ENCODE results near the gene DLG2.

The DLG2 gene

GRCh38 chr11:83697518-83697917 lies 1929.6 kb downstream of the DLG2 start:
- H3K27me3 ChIP-seq (replicated peaks in 2 of 5; ENCODE audit: control insufficient read depth in 4 of 5, insufficient read depth in 5 of 5, low read length in 4 of 5): no peaks in the 10 kb centered on the region
- 100% methylated on average over 1 of the region's 2 CpGs for WGBS (ENCODE audit: insufficient coverage)
- no peak overlapping the region for H3K27ac ChIP-seq (ENCODE audit: insufficient read depth in 1 of 2, low read depth in 1 of 2, low read length in 2 of 2, poor library complexity in 1 of 2, severe bottlenecking in 2 of 2)
- no peaks in the 10 kb centered on the region for H3K9me3 ChIP-seq (ENCODE audit: control extremely low read depth in 1 of 5, control insufficient read depth in 4 of 5, insufficient read depth in 2 of 5, low read depth in 1 of 5, low read length in 4 of 5)
- H3K4me3 ChIP-seq (ENCODE audit: control insufficient read depth in 1 of 7, extremely low read depth in 1 of 7, insufficient read depth in 4 of 7, low read depth in 2 of 7, low read length in 6 of 7): no peak overlapping the region
- CTCF ChIA-PET: interaction anchor here (1.1 kb wide), 1 partner anchor 26 kb away, joined by 3 read pairs; no protein-coding TSS in a partner anchor
- no peak for DNase-seq
- H3K4me1 ChIP-seq (ENCODE audit: control extremely low read depth in 1 of 4, control insufficient read depth in 4 of 4, insufficient read depth in 4 of 4, low read length in 3 of 4): peaks cover 0 to 2% (median 0%) of the 10 kb centered on the region in 4 experiments
- POLR2A ChIA-PET: no interaction called here
- H3K36me3 ChIP-seq (ENCODE audit: control insufficient read depth in 4 of 4, insufficient read depth in 4 of 4, low read length in 3 of 4): no peaks in the 10 kb centered on the region

DNA sequence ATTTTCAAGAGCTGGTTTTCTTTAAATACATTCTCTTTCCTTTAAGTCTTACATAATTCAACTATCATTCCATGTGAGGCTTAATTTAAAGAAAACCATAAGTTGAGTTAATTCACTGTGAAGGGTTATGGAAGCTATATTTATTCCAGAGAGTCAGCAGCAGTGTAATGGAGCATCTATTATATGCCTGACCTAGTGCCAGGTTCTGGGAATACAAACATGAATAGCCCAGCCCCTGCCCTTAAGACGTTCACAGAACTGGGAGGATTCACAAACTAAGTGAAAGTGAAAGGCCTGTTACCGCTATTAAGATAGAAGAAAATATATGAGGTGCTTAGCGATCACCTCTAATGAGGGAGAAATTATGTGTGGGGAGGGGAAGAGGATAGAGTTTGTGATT lies 1932.1 kb downstream of the DLG2 start:
- WGBS (ENCODE audit: insufficient coverage): 100% methylated on average over 3 of the region's 3 CpGs
- Histone ChIP-seq H3K4me1 (ENCODE audit: control extremely low read depth in 1 of 4, control insufficient read depth in 4 of 4, insufficient read depth in 4 of 4, low read length in 3 of 4) (peaks cover 0 to 2% (median 0%) of the 10 kb centered on the region in 4 experiments), H3K36me3 (ENCODE audit: control insufficient read depth in 4 of 4, insufficient read depth in 4 of 4, low read length in 3 of 4) (no peaks in the 10 kb centered on the region), H3K4me3 (ENCODE audit: control insufficient read depth in 1 of 7, extremely low read depth in 1 of 7, insufficient read depth in 4 of 7, low read depth in 2 of 7, low read length in 6 of 7) (no peak overlapping the region), H3K9me3 (ENCODE audit: control extremely low read depth in 1 of 5, control insufficient read depth in 4 of 5, insufficient read depth in 2 of 5, low read depth in 1 of 5, low read length in 4 of 5) (no peaks in the 10 kb centered on the region), H3K27me3 (replicated peaks in 2 of 5; ENCODE audit: control insufficient read depth in 4 of 5, insufficient read depth in 5 of 5, low read length in 4 of 5) (no peaks in the 10 kb centered on the region), H3K27ac (ENCODE audit: insufficient read depth in 1 of 2, low read depth in 1 of 2, low read length in 2 of 2, poor library complexity in 1 of 2, severe bottlenecking in 2 of 2) (no peak overlapping the region)
- DNase-seq: no peak
- POLR2A ChIA-PET: no interaction called here
- CTCF ChIA-PET: no interaction called here

- CTCF ChIA-PET: no interaction called here
- Histone ChIP-seq H3K27ac (ENCODE audit: insufficient read depth in 1 of 2, low read depth in 1 of 2, low read length in 2 of 2, poor library complexity in 1 of 2, severe bottlenecking in 2 of 2) (no peak overlapping the region), H3K36me3 (ENCODE audit: control insufficient read depth in 4 of 4, insufficient read depth in 4 of 4, low read length in 3 of 4) (no peaks in the 10 kb centered on the region), H3K4me3 (ENCODE audit: control insufficient read depth in 1 of 7, extremely low read depth in 1 of 7, insufficient read depth in 4 of 7, low read depth in 2 of 7, low read length in 6 of 7) (no peak overlapping the region), H3K9me3 (ENCODE audit: control extremely low read depth in 1 of 5, control insufficient read depth in 4 of 5, insufficient read depth in 2 of 5, low read depth in 1 of 5, low read length in 4 of 5) (no peaks in the 10 kb centered on the region), H3K27me3 (replicated peaks in 2 of 5; ENCODE audit: control insufficient read depth in 4 of 5, insufficient read depth in 5 of 5, low read length in 4 of 5) (no peaks in the 10 kb centered on the region), H3K4me1 (ENCODE audit: control extremely low read depth in 1 of 4, control insufficient read depth in 4 of 4, insufficient read depth in 4 of 4, low read length in 3 of 4) (peaks cover 0 to 2% (median 0%) of the 10 kb centered on the region in 4 experiments)
- DNase-seq: no peak
- 96% methylated on average over 8 of the region's 10 CpGs for WGBS (ENCODE audit: insufficient coverage)
- POLR2A ChIA-PET: no interaction called here
Measured at GRCh38 chr11:83694191-83694910, 1932.8 kb downstream of the DLG2 start.

- Histone ChIP-seq H3K4me3 (ENCODE audit: control insufficient read depth in 1 of 7, extremely low read depth in 1 of 7, insufficient read depth in 4 of 7, low read depth in 2 of 7, low read length in 6 of 7) (no peak overlapping the region), H3K27me3 (replicated peaks in 2 of 5; ENCODE audit: control insufficient read depth in 4 of 5, insufficient read depth in 5 of 5, low read length in 4 of 5) (no peaks in the 10 kb centered on the region), H3K27ac (ENCODE audit: insufficient read depth in 1 of 2, low read depth in 1 of 2, low read length in 2 of 2, poor library complexity in 1 of 2, severe bottlenecking in 2 of 2) (no peak overlapping the region), H3K9me3 (ENCODE audit: control extremely low read depth in 1 of 5, control insufficient read depth in 4 of 5, insufficient read depth in 2 of 5, low read depth in 1 of 5, low read length in 4 of 5) (no peaks in the 10 kb centered on the region), H3K4me1 (ENCODE audit: control extremely low read depth in 1 of 4, control insufficient read depth in 4 of 4, insufficient read depth in 4 of 4, low read length in 3 of 4) (peaks cover 0 to 2% (median 0%) of the 10 kb centered on the region in 4 experiments), H3K36me3 (ENCODE audit: control insufficient read depth in 4 of 4, insufficient read depth in 4 of 4, low read length in 3 of 4) (no peaks in the 10 kb centered on the region)
- ChIA-PET CTCF (interaction anchor here (0.9 kb wide), 1 partner anchor 9 kb away, joined by 3 read pairs; no protein-coding TSS in a partner anchor), POLR2A (no interaction called here)
- 84% methylated on average over 7 of the region's 8 CpGs for WGBS (ENCODE audit: insufficient coverage)
- no peak for DNase-seq
Measured at GRCh38 chr11:83693306-83693992, 1933.7 kb downstream of the DLG2 start.

DNA sequence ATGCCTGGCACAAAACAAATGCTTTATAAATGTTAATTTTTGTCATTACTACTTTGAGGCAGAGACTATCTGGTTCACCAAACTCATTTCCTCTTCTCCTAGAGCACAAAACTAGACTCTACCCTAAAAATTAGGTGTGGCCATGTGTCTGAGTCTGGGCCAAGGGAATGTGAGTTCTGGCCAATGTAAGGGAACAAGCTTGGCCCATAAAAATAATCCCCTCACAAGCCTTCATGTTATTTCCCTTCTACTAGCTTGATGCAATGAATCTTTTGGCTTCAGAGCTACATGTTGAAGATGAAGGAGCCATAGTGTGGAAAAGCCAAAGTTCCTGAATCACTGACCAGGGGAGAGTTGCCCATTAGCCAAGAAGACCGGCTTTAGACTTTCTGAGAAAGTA lies 1934.5 kb downstream of the DLG2 start:
- no peak overlapping the region for H3K4me3 ChIP-seq (ENCODE audit: control insufficient read depth in 1 of 7, extremely low read depth in 1 of 7, insufficient read depth in 4 of 7, low read depth in 2 of 7, low read length in 6 of 7)
- peaks cover 0 to 2% (median 0%) of the 10 kb centered on the region in 4 experiments for H3K4me1 ChIP-seq (ENCODE audit: control extremely low read depth in 1 of 4, control insufficient read depth in 4 of 4, insufficient read depth in 4 of 4, low read length in 3 of 4)
- no peak for DNase-seq
- WGBS (ENCODE audit: insufficient coverage): no CpG with 5 or more reads among the region's 1 CpG
- POLR2A ChIA-PET: no interaction called here
- CTCF ChIA-PET: interaction anchor here (0.9 kb wide), 1 partner anchor 10 kb away, joined by 3 read pairs; no protein-coding TSS in a partner anchor
- H3K27ac ChIP-seq (ENCODE audit: insufficient read depth in 1 of 2, low read depth in 1 of 2, low read length in 2 of 2, poor library complexity in 1 of 2, severe bottlenecking in 2 of 2): no peak overlapping the region
- no peaks in the 10 kb centered on the region for H3K27me3 ChIP-seq (replicated peaks in 2 of 5; ENCODE audit: control insufficient read depth in 4 of 5, insufficient read depth in 5 of 5, low read length in 4 of 5)
- H3K36me3 ChIP-seq (ENCODE audit: control insufficient read depth in 4 of 4, insufficient read depth in 4 of 4, low read length in 3 of 4): no peaks in the 10 kb centered on the region
- no peaks in the 10 kb centered on the region for H3K9me3 ChIP-seq (ENCODE audit: control extremely low read depth in 1 of 5, control insufficient read depth in 4 of 5, insufficient read depth in 2 of 5, low read depth in 1 of 5, low read length in 4 of 5)

DNA sequence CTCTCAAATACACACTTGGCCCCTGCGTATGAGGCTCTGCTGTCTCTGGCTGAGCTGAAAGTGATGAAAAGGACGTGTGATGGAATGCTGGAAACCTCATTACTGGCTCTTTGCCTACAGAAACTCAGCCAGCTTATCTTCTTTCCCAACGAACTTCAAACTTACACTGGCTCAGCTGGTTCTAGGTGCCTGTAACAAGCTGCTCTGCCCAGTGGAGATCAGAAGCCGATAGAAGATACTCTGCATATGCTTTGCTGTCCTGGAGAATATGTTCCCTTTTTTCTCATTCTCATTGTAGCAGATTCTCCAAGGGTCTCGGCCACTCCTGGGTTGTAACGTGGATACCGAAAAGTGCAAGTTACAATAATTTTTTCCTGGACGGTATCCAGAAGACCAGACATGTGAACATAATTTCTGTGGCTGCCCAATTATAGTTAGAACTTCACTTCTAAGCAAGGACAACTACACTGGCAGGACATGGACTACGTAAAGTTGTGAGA lies 1935.6 kb downstream of the DLG2 start:
- Histone ChIP-seq H3K4me1 (ENCODE audit: control extremely low read depth in 1 of 4, control insufficient read depth in 4 of 4, insufficient read depth in 4 of 4, low read length in 3 of 4) (peaks cover 0 to 2% (median 0%) of the 10 kb centered on the region in 4 experiments), H3K9me3 (ENCODE audit: control extremely low read depth in 1 of 5, control insufficient read depth in 4 of 5, insufficient read depth in 2 of 5, low read depth in 1 of 5, low read length in 4 of 5) (no peaks in the 10 kb centered on the region), H3K4me3 (ENCODE audit: control insufficient read depth in 1 of 7, extremely low read depth in 1 of 7, insufficient read depth in 4 of 7, low read depth in 2 of 7, low read length in 6 of 7) (no peak overlapping the region), H3K36me3 (ENCODE audit: control insufficient read depth in 4 of 4, insufficient read depth in 4 of 4, low read length in 3 of 4) (no peaks in the 10 kb centered on the region), H3K27me3 (replicated peaks in 2 of 5; ENCODE audit: control insufficient read depth in 4 of 5, insufficient read depth in 5 of 5, low read length in 4 of 5) (no peaks in the 10 kb centered on the region), H3K27ac (ENCODE audit: insufficient read depth in 1 of 2, low read depth in 1 of 2, low read length in 2 of 2, poor library complexity in 1 of 2, severe bottlenecking in 2 of 2) (no peak overlapping the region)
- ChIA-PET POLR2A (no interaction called here), CTCF (no interaction called here)
- DNase-seq: no peak
- WGBS (ENCODE audit: insufficient coverage): 89% methylated on average over 8 of the region's 9 CpGs

DNA sequence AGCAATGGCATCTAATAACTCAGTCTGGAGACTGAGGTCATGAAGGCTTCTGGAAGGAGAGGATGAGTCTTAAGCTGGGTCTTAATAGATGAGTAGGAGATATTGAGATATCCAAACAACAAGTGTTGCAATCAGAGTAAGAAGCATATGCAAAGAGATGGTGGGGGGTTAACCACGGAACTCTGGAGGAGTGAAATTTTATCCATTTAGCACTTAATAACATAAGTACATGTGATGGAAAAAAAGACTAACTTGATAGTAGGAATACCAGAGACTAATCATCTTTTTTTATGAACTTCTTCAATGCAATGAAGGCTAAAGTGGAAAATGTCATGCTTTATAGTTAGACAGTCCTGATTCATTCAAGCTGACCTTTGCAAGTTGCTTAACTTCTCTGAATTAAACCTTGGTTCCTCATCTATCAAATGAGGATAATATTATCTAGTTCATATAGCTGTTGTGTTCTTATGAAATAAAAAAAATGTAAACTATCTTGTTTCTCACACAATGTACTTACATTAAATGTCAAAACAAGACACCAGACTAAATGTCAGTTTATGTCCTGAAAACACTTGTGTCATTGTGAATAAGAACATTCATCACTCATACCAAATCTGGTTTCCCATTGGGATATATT lies 1937.9 kb downstream of the DLG2 start:
- Histone ChIP-seq H3K9me3 (ENCODE audit: control extremely low read depth in 1 of 5, control insufficient read depth in 4 of 5, insufficient read depth in 2 of 5, low read depth in 1 of 5, low read length in 4 of 5) (no peaks in the 10 kb centered on the region), H3K36me3 (ENCODE audit: control insufficient read depth in 4 of 4, insufficient read depth in 4 of 4, low read length in 3 of 4) (no peaks in the 10 kb centered on the region), H3K4me1 (ENCODE audit: control extremely low read depth in 1 of 4, control insufficient read depth in 4 of 4, insufficient read depth in 4 of 4, low read length in 3 of 4) (peaks cover 0 to 2% (median 0%) of the 10 kb centered on the region in 4 experiments), H3K4me3 (ENCODE audit: control insufficient read depth in 1 of 7, extremely low read depth in 1 of 7, insufficient read depth in 4 of 7, low read depth in 2 of 7, low read length in 6 of 7) (no peak overlapping the region), H3K27ac (ENCODE audit: insufficient read depth in 1 of 2, low read depth in 1 of 2, low read length in 2 of 2, poor library complexity in 1 of 2, severe bottlenecking in 2 of 2) (no peak overlapping the region), H3K27me3 (replicated peaks in 2 of 5; ENCODE audit: control insufficient read depth in 4 of 5, insufficient read depth in 5 of 5, low read length in 4 of 5) (no peaks in the 10 kb centered on the region)
- CTCF ChIA-PET: no interaction called here
- POLR2A ChIA-PET: no interaction called here
- DNase-seq: no peak
- WGBS (ENCODE audit: insufficient coverage): no CpG with 5 or more reads among the region's 1 CpG

Data from common myeloid progenitor, CD34-positive (primary cell).